ENCODE data around the gene WDR70. TPM values are rescaled to one million over a fixed set of nuclear protein-coding genes. Genes with fewer than 3 reads are reported as not detected.

The WDR70 gene
- total and polyA plus RNA-seq, 10 of the 15 experiments (the other 5 are each of a cell fraction or from before 2014, with no cell fraction given): 10.9 to 33.6 (median 29.1) TPM

DNA sequence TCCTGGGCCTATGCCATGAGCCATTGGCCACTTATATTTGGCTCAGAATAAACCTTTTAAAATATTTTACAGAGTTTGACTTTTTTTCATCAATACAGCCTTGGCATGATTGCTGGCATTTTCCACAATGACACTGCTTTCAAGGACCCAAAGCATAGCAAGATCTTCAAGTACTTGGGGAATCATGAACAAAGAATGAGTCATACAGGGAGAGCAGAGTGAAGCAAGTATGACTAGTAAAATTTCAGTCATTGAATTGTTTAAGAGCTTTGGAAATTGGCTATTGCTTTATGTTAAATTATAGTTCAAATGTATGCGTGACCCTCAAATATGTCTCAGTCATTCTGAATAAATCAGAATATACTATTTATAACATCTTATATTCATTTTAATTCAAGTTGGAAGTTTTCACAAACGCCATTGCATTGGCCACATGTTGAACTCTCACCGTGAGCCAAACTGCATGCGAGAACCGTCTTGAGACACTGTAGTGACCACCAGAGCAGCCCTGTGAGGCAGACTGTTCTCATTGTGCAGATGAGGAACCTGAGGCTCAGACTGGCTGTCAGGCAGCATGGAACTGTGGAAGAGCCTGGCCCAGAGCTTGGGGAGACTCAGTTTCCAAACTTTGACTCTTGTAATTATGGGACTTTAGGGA, 407.9 kb downstream of the WDR70 start:
- no peak for DNase-seq (ENCODE audit: low read depth, low spot score)
- H3K4me2 ChIP-seq (ENCODE audit: control insufficient read depth, insufficient read depth): no peak overlapping the region
- intact Hi-C loops (cut with micrococcal nuclease; ENCODE audit: unreplicated experiment) (no loop called here), in situ Hi-C loops (cut with MboI) (no loop called here)
- H3K79me2 ChIP-seq (ENCODE audit: control insufficient read depth, insufficient read depth, low read length): no peaks in the 10 kb centered on the region
- ChIA-PET CTCF (interaction anchor here (1.0 kb wide), 1 partner anchor 12 kb away, joined by 3 read pairs; no protein-coding TSS in a partner anchor), POLR2A (no interaction called here), RAD21 (ENCODE audit: unreplicated experiment) (no interaction called here), SMC1A (ENCODE audit: uncharacterized antibody, unreplicated experiment) (no interaction called here)
- H3K4me3 ChIP-seq: no peak overlapping the region
- no peak overlapping the region for H3K9ac ChIP-seq (ENCODE audit: control insufficient read depth, insufficient read depth, low read length)
- H4K20me1 ChIP-seq (ENCODE audit: control insufficient read depth, insufficient read depth): no peaks in the 10 kb centered on the region
- 71% methylated on average over 5 of the region's 5 CpGs for whole genome bisulfite sequencing (ENCODE audit: insufficient coverage, insufficient replicate concordance, low lambda C conversion rate, missing lambda C conversion rate)
- no peak overlapping the region for H3K27ac ChIP-seq (ENCODE audit: control insufficient read depth, insufficient read depth)
- H3K9me3 ChIP-seq (replicated peaks; ENCODE audit: control insufficient read depth, insufficient read depth, low read length): no peaks in the 10 kb centered on the region; the same call in 2 of the 3 replicates
- no peaks in the 10 kb centered on the region for H3K4me1 ChIP-seq (ENCODE audit: control insufficient read depth, insufficient read depth, low read length)
- H2AFZ ChIP-seq (ENCODE audit: control insufficient read depth, low read depth, low read length): no peak overlapping the region
- BruUV-seq (replicated peaks): no TSS peak
- no peak for ATAC-seq
- FAIRE-seq: no peak
- no peaks in the 10 kb centered on the region for H3K27me3 ChIP-seq (replicated peaks in 1 of 2; ENCODE audit: control insufficient read depth in 2 of 2, insufficient read depth in 2 of 2, low read length in 1 of 2)
- no peaks in the 10 kb centered on the region for H3K36me3 ChIP-seq (ENCODE audit: control insufficient read depth in 2 of 2, insufficient read depth in 2 of 2, low read length in 1 of 2)
- TF ChIP-seq NR2C2 (IDR thresholded peaks at IDR 0.05; ENCODE audit: borderline replicate concordance, control insufficient read depth, insufficient read length, low read depth) (no peak), ZBED1 (IDR thresholded peaks at IDR 0.05; ENCODE audit: borderline replicate concordance) (no peak), FOS (IDR thresholded peaks at IDR 0.05; ENCODE audit: borderline replicate concordance, extremely low read depth, insufficient read length) (no peak), CREM (IDR thresholded peaks at IDR 0.05; ENCODE audit: low read depth) (no peak), BHLHE40 (IDR thresholded peaks at IDR 0.05; ENCODE audit: borderline replicate concordance in 1 of 2, low read depth in 2 of 2, low read length in 1 of 2) (no peak), PML (IDR thresholded peaks at IDR 0.05; ENCODE audit: low read length) (no peak), BRCA1 (IDR thresholded peaks at IDR 0.05; ENCODE audit: low read depth, low read length) (no peak), MTA3 (IDR thresholded peaks at IDR 0.05; ENCODE audit: borderline replicate concordance, low read length) (no peak), MEF2B (IDR thresholded peaks at IDR 0.05; ENCODE audit: partially characterized antibody, poor library complexity, severe bottlenecking) (no peak), ZZZ3 (IDR thresholded peaks at IDR 0.05; ENCODE audit: control insufficient read depth, insufficient read length, low read depth) (no peak), EZH2 (IDR thresholded peaks at IDR 0.05; ENCODE audit: borderline replicate concordance, control insufficient read depth, low read depth, low read length) (no peak)
- TF ChIP-seq, protein P1, sequence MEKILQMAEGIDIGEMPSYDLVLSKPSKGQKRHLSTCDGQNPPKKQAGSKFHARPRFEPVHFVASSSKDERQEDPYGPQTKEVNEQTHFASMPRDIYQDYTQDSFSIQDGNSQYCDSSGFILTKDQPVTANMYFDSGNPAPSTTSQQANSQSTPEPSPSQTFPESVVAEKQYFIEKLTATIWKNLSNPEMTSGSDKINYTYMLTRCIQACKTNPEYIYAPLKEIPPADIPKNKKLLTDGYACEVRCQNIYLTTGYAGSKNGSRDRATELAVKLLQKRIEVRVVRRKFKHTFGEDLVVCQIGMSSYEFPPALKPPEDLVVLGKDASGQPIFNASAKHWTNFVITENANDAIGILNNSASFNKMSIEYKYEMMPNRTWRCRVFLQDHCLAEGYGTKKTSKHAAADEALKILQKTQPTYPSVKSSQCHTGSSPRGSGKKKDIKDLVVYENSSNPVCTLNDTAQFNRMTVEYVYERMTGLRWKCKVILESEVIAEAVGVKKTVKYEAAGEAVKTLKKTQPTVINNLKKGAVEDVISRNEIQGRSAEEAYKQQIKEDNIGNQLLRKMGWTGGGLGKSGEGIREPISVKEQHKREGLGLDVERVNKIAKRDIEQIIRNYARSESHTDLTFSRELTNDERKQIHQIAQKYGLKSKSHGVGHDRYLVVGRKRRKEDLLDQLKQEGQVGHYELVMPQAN (conservative IDR thresholded peaks at IDR 0.05): no peak
- TF ChIP-seq, protein P2, sequence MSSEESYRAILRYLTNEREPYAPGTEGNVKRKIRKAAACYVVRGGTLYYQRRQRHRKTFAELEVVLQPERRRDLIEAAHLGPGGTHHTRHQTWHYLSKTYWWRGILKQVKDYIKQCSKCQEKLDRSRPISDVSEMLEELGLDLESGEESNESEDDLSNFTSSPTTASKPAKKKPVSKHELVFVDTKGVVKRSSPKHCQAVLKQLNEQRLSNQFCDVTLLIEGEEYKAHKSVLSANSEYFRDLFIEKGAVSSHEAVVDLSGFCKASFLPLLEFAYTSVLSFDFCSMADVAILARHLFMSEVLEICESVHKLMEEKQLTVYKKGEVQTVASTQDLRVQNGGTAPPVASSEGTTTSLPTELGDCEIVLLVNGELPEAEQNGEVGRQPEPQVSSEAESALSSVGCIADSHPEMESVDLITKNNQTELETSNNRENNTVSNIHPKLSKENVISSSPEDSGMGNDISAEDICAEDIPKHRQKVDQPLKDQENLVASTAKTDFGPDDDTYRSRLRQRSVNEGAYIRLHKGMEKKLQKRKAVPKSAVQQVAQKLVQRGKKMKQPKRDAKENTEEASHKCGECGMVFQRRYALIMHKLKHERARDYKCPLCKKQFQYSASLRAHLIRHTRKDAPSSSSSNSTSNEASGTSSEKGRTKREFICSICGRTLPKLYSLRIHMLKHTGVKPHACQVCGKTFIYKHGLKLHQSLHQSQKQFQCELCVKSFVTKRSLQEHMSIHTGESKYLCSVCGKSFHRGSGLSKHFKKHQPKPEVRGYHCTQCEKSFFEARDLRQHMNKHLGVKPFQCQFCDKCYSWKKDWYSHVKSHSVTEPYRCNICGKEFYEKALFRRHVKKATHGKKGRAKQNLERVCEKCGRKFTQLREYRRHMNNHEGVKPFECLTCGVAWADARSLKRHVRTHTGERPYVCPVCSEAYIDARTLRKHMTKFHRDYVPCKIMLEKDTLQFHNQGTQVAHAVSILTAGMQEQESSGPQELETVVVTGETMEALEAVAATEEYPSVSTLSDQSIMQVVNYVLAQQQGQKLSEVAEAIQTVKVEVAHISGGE (CRISPR knock-in tag; IDR thresholded peaks at IDR 0.05): no peak
- TF ChIP-seq, protein P3, sequence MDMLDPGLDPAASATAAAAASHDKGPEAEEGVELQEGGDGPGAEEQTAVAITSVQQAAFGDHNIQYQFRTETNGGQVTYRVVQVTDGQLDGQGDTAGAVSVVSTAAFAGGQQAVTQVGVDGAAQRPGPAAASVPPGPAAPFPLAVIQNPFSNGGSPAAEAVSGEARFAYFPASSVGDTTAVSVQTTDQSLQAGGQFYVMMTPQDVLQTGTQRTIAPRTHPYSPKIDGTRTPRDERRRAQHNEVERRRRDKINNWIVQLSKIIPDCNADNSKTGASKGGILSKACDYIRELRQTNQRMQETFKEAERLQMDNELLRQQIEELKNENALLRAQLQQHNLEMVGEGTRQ (IDR thresholded peaks at IDR 0.05; ENCODE audit: borderline replicate concordance, low read depth, low read length): no peak

Measured in GM12878 (cell line).